GM19351 (cell line): Measurements from ENCODE around the gene DOK3.
"Not testable (repeated sequence)": the region's sequence is repeated elsewhere in the genome, so short reads cannot be mapped to it uniquely, and the experiment has no call there.

Source experiments
- ATAC-seq: cut with Tn5 transposase; IDR thresholded peaks from one replicate; pipeline ENCODE4 v1.9.1; 2021; ENCODE audit warnings: mild to moderate bottlenecking, moderate library complexity; ENCODE audit not compliant: unreplicated experiment

The DOK3 gene

GRCh38 chr5:177535125-177535524 lies 25.5 kb upstream of the DOK3 start:
- no peak for ATAC-seq

- ATAC-seq, result not testable (repeated sequence)
Observed at GRCh38 chr5:177534433-177534832, 24.8 kb upstream of the DOK3 start.

- ATAC-seq, result no peak
Observed at GRCh38 chr5:177531209-177531940, 21.7 kb upstream of the DOK3 start.

- ATAC-seq, result no peak
Observed at GRCh38 chr5:177530638-177531037, 21.0 kb upstream of the DOK3 start.

GRCh38 chr5:177529247-177530203 lies 19.9 kb upstream of the DOK3 start:
- ATAC-seq, result no peak

GRCh38 chr5:177528631-177529030 lies 19.0 kb upstream of the DOK3 start:
- ATAC-seq, result no peak

- no peak for ATAC-seq
Observed at GRCh38 chr5:177527595-177527994, 18.0 kb upstream of the DOK3 start.

GRCh38 chr5:177526791-177527190 lies 17.2 kb upstream of the DOK3 start:
- no peak for ATAC-seq

- no peak for ATAC-seq
Observed at GRCh38 chr5:177526191-177526590, 16.6 kb upstream of the DOK3 start.

GRCh38 chr5:177524941-177525655 lies 15.5 kb upstream of the DOK3 start:
- ATAC-seq, result no peak

GRCh38 chr5:177524539-177524900 lies 14.9 kb upstream of the DOK3 start:
- no peak for ATAC-seq

GRCh38 chr5:177523711-177524538 lies 14.3 kb upstream of the DOK3 start:
- no peak for ATAC-seq

- ATAC-seq, result no peak
Observed at GRCh38 chr5:177520916-177521513, 11.4 kb upstream of the DOK3 start.

GRCh38 chr5:177520271-177520670 lies 10.6 kb upstream of the DOK3 start:
- ATAC-seq, result no peak

- ATAC-seq, result no peak
Observed at GRCh38 chr5:177519463-177520235, 10.0 kb upstream of the DOK3 start.

GRCh38 chr5:177516601-177517568 lies 7.3 kb upstream of the DOK3 start, which contains the start of gene DDX41:
DDX41 (minus strand) TSS chr5:177516961; CDS start chr5:177516945, 16 bp downstream.
- ATAC-seq, result peak; percentile 79

- no peak for ATAC-seq
Observed at GRCh38 chr5:177515580-177515979, 6.0 kb upstream of the DOK3 start.

GRCh38 chr5:177514541-177514940 lies 4.9 kb upstream of the DOK3 start:
- ATAC-seq, result no peak
